IPS-NIHi7 (cell line): ENCODE data around the gene APOF.
"Not testable (repeated sequence)": the region's sequence is repeated elsewhere in the genome, so short reads cannot be mapped to it uniquely, and the experiment has no call there.

ENCODE experiments used
- DNase-seq: peaks from one replicate; pipeline ENCODE4 v3.0.0; 2012; ENCODE audit warnings: mixed read lengths; ENCODE audit errors: extremely low spot score

Gene APOF

DNA sequence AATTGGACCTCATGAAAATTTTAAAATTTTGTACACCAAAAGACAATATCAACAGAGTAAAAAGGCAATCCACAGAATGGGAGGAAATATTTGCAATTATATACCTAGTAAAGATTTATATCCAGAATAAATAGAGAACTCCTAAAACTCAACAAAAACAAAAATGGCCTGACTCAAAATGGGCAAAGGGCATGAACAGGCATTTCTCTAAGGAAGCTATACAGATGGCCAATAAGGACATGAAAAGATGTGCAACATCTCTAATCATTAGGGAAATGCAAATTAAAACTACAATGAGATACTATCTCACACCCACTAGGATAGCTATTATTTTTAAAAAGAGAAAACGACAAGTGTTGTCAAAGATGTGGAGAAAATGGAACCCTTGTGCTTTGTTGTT is 10.9 kb upstream of the APOF start:
- no peak for DNase-seq

DNA sequence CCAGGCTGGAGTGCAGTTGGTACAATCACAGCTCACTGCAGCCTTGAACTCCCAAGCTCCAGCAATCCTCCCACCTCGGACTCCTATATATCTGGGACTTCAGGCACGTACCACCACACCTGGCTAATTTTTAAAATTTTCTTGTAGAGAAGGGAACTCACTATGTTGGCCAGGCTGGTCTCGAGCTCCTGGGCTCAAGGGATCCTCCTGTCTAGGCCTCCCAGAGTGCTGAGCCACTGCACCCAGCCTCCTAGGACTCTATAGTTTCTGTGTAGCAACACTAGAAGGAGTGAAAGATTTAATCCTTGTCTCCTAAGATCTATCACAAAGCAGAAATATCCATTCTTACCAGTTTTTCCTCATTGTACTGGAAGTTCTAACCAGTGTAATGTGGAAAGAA is 4.3 kb upstream of the APOF start:
- no peak for DNase-seq

- DNase-seq: no peak
Observed at GRCh38 chr12:56361487-56362129, 1.0 kb downstream of the APOF start.

GRCh38 chr12:56359851-56360767 is 2.5 kb downstream of the APOF start, which contains the start of gene STAT2:
Gene STAT2, minus strand, starts transcription at chr12:56360107. Its CDS starts 3,536 bp downstream, at chr12:56356571.
- DNase-seq: peak; percentile 99

DNA sequence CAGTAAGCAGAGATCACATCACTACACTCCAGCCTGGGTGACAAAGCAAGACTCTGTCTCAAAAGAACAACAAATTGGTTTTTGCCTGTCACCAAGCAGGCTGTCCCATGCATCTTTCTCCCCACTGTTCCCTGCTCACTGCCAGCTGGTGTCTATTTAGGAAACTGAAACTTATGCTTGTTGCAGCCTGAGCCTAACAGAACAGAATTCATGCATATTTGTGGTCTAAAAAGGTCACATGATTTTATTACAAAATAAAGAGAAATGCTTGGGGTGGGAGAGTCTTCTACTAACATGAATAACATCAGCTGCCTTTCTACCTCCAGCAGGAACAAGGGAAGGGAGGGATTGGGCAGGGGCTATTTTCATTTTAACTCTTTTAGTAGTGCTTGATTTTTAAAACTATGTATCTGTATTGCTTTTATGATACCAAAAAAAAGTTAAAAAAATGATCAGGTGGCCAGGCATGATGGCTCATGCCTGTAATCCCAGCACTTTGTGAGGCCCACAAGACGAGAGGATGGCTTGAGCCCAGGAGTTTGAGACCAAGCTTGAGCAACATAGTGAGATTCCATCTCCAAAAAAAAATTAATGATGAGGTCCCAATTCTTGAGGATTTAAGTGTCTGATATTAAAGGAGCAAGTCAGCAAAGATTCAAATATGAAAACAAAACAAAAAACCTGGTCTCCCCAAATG is 3.7 kb downstream of the APOF start:
- no peak for DNase-seq

DNA sequence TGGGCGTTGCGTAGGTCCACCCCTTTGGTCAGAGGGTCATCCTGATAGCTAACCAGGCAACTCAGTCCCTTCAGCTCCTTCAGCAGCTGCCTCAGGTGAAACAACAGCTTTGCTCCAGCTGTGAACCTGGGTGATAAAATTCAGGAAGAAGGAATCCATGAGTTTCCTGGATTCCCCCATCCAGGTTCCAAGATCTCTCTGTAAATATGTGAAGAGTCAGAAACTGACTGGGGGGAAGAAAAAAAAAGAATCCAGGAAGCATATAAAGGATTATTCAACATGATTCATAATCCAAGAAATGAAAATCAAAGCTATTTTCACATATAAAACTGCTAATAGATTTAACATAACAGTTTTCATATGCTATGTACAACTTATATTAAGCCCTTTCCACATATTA is 11.3 kb downstream of the APOF start:
- no peak for DNase-seq

DNA sequence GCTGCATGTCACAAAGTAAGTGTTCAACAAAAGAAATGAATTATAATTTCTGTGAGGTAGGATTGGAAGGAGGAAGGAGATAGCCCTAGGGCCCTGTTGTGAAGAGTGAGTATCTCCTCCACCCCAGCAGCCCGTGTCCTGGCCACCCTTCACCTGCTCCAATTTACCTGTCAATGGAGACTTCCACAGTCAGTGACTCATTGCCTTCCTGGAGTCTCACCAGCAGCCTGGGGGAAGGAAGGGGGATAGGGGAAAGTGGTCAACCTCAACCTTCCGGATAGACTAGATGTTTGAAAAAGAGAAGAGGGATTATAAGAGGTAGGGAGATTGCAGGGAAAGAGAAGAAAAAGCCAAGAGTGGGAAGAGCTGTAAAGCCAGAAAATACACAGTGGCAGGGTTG is 12.0 kb downstream of the APOF start:
- DNase-seq: no peak

GRCh38 chr12:56348776-56349175 is 13.9 kb downstream of the APOF start:
- DNase-seq: no peak

DNA sequence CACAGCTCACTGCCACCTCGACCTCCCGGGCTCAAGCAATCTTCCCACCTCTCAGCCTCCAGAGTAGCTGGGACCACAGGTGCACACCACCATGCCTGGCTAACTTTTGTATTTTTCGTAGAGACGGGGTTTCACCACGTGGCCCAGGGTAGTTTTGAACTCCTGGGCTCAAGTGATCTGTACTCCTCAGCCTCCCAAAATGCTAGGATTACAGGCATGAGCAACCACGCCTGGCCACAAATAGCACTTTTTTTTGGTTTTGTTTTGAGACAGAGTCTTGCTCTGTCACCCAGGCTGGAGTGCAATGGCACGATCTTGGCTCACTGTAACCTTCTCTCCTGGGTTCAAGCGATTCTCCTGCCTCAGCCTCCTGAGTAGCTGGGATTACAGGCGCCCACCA is 15.4 kb downstream of the APOF start:
- DNase-seq: not testable (repeated sequence)

- DNase-seq: peak; percentile 31
Observed at GRCh38 chr12:56346675-56347074, 16.0 kb downstream of the APOF start.

- not testable (repeated sequence) for DNase-seq
Observed at GRCh38 chr12:56342290-56342689, 20.4 kb downstream of the APOF start.

- no peak for DNase-seq
Observed at GRCh38 chr12:56341616-56342015, 21.0 kb downstream of the APOF start.

DNA sequence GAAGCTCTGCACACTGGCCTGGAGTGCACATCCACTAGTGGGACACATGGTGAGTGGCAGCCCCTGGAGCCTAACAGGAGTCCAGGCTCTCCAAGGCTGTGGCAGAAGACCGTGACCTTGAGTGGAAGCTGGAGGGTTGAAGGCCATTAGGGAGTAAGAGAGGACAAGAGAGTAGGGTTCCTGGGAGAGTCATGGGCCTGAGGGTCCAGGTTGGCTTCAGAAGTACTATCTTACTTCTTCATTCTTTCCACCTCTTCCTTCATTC is 23.6 kb downstream of the APOF start:
- DNase-seq: no peak

DNA sequence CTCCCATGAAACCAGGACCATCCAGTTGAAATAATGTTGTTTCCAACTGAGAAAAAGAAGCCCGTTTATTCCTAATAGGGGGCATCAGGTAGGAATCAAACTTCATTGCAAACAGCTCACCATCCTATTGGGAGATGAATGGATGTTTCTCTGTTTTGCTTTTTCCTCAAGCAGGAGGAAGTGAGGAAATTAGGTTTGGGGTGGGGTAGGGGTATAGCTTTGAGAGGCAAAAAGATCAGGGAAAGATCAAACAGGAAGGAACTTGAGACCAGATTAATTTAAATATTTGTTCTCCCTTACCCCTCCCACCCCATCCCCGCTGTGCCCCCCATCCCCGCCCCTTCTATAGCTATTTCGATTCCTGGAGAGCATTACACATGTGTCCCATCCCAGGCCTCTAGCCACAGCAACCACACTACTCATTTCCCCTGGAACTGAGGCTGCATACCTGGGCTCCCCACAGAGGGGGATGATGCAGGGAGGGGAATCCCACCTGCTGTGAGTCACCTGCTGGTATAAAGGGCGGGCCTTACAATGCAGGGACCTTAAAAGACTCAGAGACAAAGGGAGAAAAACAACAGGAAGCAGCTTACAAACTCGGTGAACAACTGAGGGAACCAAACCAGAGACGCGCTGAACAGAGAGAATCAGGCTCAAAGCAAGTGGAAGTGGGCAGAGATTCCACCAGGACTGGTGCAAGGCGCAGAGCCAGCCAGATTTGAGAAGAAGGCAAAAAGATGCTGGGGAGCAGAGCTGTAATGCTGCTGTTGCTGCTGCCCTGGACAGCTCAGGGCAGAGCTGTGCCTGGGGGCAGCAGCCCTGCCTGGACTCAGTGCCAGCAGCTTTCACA is 24.1 kb downstream of the APOF start, which contains the start of gene IL23A:
TSS of gene IL23A (plus strand) at position 577 of the 850 bp plus-strand sequence. CDS start at position 738, 161 bp downstream.
- DNase-seq: peak; percentile 60

- no peak for DNase-seq
Observed at GRCh38 chr12:56337753-56338251, 24.9 kb downstream of the APOF start.

DNA sequence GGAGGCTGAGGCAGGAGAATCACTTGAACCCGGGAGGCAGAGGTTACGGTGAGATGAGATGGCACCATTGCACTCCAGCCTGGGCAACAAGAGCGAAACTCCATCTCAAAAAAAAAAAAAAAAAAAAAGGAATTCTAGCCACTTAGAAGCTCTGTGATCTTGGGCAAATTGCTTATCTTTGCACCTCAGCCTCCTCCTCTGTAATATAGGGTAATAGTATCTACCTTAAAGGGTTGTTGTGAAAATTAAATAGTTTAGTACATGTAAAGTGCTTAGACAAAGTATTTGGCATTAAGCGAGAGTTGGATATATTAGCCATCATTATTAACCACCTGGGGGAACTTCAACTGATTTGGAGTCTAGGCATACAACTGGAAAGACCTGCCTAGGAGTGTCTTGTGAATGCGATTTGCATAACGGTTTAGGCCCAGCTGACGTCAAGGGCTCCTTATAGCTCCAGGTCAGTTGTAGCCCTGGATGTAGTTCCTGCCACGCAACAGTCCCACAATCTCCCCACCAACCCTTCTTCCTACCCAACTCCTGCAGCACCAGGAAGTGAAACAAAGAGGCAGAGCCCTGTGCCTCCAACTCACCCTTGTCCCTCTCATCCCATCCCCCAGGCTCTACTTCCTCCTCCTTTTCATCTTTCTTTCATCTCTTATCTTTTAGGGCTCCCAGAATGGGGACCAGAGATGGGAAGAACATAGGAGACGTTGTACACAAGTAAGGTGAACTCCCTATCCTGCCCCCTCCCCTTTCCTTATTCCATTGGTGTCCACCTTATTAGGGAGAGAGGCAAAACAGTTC is 26.1 kb downstream of the APOF start:
- no peak for DNase-seq

DNA sequence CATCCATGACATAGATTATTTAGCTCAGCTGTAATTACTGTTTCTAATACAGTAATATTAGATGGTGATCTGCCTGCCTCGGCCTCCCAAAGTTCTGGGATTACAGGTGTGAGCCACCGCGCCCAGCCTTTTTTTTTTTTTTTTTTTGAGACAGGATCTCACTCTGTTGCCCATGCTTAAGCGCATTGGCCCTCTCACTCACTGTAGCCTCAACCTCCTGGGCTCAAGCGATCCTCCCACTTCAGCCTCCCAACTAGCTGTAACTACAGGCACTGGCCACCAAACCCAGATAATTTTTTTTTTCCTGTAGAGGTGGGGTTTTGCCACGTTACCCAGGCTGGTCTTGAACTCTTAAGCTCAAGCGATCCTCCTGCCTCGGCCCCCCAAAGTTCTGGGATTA is 27.1 kb downstream of the APOF start:
- not testable (repeated sequence) for DNase-seq

DNA sequence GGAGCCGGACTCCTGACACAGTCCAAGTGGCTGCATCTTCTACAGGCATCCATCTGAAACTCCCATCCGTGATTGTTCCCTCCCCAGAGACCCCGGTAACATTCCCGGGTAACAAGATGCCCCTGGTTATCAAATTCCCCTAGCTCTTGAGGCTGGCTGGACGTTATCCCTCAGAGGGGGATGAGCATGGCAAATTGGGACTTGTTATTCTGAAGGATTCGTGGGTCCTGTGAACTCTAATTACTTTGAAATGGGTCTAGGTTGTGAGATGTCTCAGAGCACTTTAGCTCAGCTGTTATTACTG is 28.2 kb downstream of the APOF start:
- DNase-seq: no peak

GRCh38 chr12:56333679-56334489 is 28.8 kb downstream of the APOF start, which contains the start of gene PAN2:
Gene PAN2, minus strand, starts transcription at chr12:56334000. Its CDS starts 906 bp downstream, at chr12:56333094.
- peak; percentile 100 for DNase-seq

- peak; percentile 25 for DNase-seq
Observed at GRCh38 chr12:56333197-56333678, 29.4 kb downstream of the APOF start.
